SU-DHL-6 (cell line): Measurements from ENCODE around the gene F2R.

ENCODE experiments used
- H2AFZ ChIP-seq: fragments of 200-600 bp; sonication (generic); 2 replicates; pipeline ENCODE4 v1.6.1; 2014; ENCODE audit warnings: low read depth, mild to moderate bottlenecking, moderate library complexity, mixed read lengths, antibody characterized with exemption, low read length; ENCODE audit not compliant: severe bottlenecking
- H3F3A ChIP-seq: fragments of 200-600 bp; shearing (Covaris generic); 2 replicates; pipeline ENCODE4 v1.6.0; 2016; ENCODE audit warnings: antibody characterized with exemption, mild to moderate bottlenecking; ENCODE audit not compliant: insufficient read depth
- H3K27ac ChIP-seq: fragments of 200-600 bp; sonication (generic); 2 replicates; pipeline ENCODE4 v1.5.1; 2016; ENCODE audit warnings: low read depth, mild to moderate bottlenecking, low read length, moderate library complexity, mixed read lengths
- H3K27me3 ChIP-seq: fragments of 200-600 bp; sonication (generic), shearing (Covaris generic); 2 replicates; pipeline ENCODE4 v1.6.0; 2014; ENCODE audit warnings: mild to moderate bottlenecking, low read length
- H3K36me3 ChIP-seq: fragments of 200-600 bp; sonication (generic); 2 replicates; pipeline ENCODE4 v1.6.1; 2014; ENCODE audit warnings: mild to moderate bottlenecking, low read length, mixed read lengths
- H3K4me2 ChIP-seq: fragments of 300-600, 200-600 bp; shearing (Covaris generic), sonication (generic); 2 replicates; pipeline ENCODE4 v1.6.0; 2014; ENCODE audit warnings: low read length, low read depth, mild to moderate bottlenecking; ENCODE audit not compliant: poor library complexity, severe bottlenecking
- H3K4me3 ChIP-seq: fragments of 200-600 bp; sonication (generic); 2 replicates; pipeline ENCODE4 v1.5.1; 2014; ENCODE audit warnings: antibody characterized with exemption, low read length, mild to moderate bottlenecking, mixed read lengths; ENCODE audit not compliant: insufficient read depth, poor library complexity, severe bottlenecking
- H3K79me2 ChIP-seq: fragments of 200-600 bp; sonication (generic); 2 replicates; pipeline ENCODE4 v1.6.1; 2014; ENCODE audit warnings: mild to moderate bottlenecking, low read length, moderate library complexity; ENCODE audit not compliant: insufficient read depth
- H3K9ac ChIP-seq: fragments of 200-600 bp; sonication (generic); 2 replicates; pipeline ENCODE4 v1.7.0; 2014; ENCODE audit warnings: mild to moderate bottlenecking, low read length
- H3K9me2 ChIP-seq: fragments of 200-600 bp; sonication (generic); replicated peaks from 2 replicates; pipeline ENCODE4 v1.6.1; 2014; ENCODE audit warnings: low read length; ENCODE audit not compliant: insufficient read depth
- H3K9me3 ChIP-seq: fragments of 200-600 bp; sonication (generic); 2 replicates; pipeline ENCODE4 v1.6.1; 2014; ENCODE audit warnings: low read length, mixed read lengths; ENCODE audit not compliant: insufficient read depth
- H4K20me1 ChIP-seq: fragments of 200-600 bp; sonication (generic); 2 replicates; pipeline ENCODE4 v1.6.1; 2014; ENCODE audit warnings: low read depth, mild to moderate bottlenecking, antibody characterized with exemption, low read length, moderate library complexity, mixed read lengths
- CTCF ChIP-seq: fragments of 200-600 bp; sonication (generic); IDR thresholded peaks from one replicate; pipeline ENCODE4 v1.5.1; 2017; ENCODE audit warnings: antibody characterized with exemption, mild to moderate bottlenecking, low read length, moderate library complexity; ENCODE audit not compliant: insufficient read depth, poor library complexity, severe bottlenecking
- EZH2phosphoT487 ChIP-seq: fragments of 200-600 bp; sonication (generic), shearing (Covaris generic); conservative IDR thresholded peaks from 2 replicates; pipeline ENCODE4 v1.6.1; 2018; ENCODE audit warnings: mild to moderate bottlenecking, antibody characterized with exemption, low read length, moderate library complexity, mixed read lengths

The F2R gene

GRCh38 chr5:76700571-76700970, 15.4 kb upstream of the F2R start:
- no peaks in the 10 kb centered on the region for H3K79me2 ChIP-seq
- no peaks in the 10 kb centered on the region for H3F3A ChIP-seq
- H3K27ac ChIP-seq, result no peak overlapping the region
- no peaks in the 10 kb centered on the region for H3K27me3 ChIP-seq
- H2AFZ ChIP-seq, result no peak overlapping the region
- TF ChIP-seq EZH2phosphoT487 (no peak), CTCF (no peak)
- H3K9ac ChIP-seq, result no peak overlapping the region
- no peaks in the 10 kb centered on the region for H3K36me3 ChIP-seq
- H3K9me2 ChIP-seq, result no peaks in the 10 kb centered on the region
- H3K4me3 ChIP-seq, result no peak overlapping the region
- no peaks in the 10 kb centered on the region for H3K9me3 ChIP-seq
- no peaks in the 10 kb centered on the region for H4K20me1 ChIP-seq
- H3K4me2 ChIP-seq, result no peak overlapping the region

GRCh38 chr5:76701298-76701697, 14.6 kb upstream of the F2R start:
- H2AFZ ChIP-seq, result no peak overlapping the region
- no peak overlapping the region for H3K9ac ChIP-seq
- no peak overlapping the region for H3K4me3 ChIP-seq
- no peaks in the 10 kb centered on the region for H3K9me3 ChIP-seq
- H3K36me3 ChIP-seq, result no peaks in the 10 kb centered on the region
- H3K4me2 ChIP-seq, result no peak overlapping the region
- TF ChIP-seq CTCF (no peak), EZH2phosphoT487 (no peak)
- no peaks in the 10 kb centered on the region for H3F3A ChIP-seq
- no peaks in the 10 kb centered on the region for H3K9me2 ChIP-seq
- H3K79me2 ChIP-seq, result no peaks in the 10 kb centered on the region
- H3K27ac ChIP-seq, result no peak overlapping the region
- no peaks in the 10 kb centered on the region for H3K27me3 ChIP-seq
- H4K20me1 ChIP-seq, result no peaks in the 10 kb centered on the region

- no peaks in the 10 kb centered on the region for H3K36me3 ChIP-seq
- no peaks in the 10 kb centered on the region for H4K20me1 ChIP-seq
- H3K9ac ChIP-seq, result no peak overlapping the region
- no peaks in the 10 kb centered on the region for H3F3A ChIP-seq
- H3K9me2 ChIP-seq, result no peaks in the 10 kb centered on the region
- H3K79me2 ChIP-seq, result no peaks in the 10 kb centered on the region
- no peak overlapping the region for H3K4me2 ChIP-seq
- no peak overlapping the region for H2AFZ ChIP-seq
- no peaks in the 10 kb centered on the region for H3K27me3 ChIP-seq
- no peak overlapping the region for H3K4me3 ChIP-seq
- TF ChIP-seq EZH2phosphoT487 (no peak), CTCF (no peak)
- H3K9me3 ChIP-seq, result no peaks in the 10 kb centered on the region
- H3K27ac ChIP-seq, result no peak overlapping the region
These were observed 12.2 kb upstream of the F2R start for GRCh38 chr5:76703707-76704106.
